ENCODE data around the gene NSA2. TPM values are rescaled to one million over a fixed set of nuclear protein-coding genes. Genes with fewer than 3 reads are reported as not detected.

NSA2 gene
- total RNA-seq, 1 donor from 2014 or later: 129 TPM

DNA sequence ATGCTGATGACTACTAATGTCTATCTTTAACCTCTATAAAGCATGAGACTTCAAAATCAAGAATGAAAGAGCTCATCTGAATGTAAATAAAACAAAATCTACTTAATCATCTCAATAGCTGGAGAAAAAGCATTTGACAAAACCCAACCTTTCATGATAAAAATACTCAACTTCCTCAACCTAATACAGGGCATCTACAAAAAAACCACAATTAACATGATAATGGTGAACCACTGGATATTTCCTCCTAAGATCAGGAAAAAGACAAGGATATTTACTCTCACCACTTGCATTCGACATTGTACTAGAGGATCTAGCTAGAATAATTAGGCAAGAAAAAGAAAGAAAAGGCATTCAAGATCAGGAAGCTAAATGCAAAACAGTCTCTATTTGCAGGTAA lies 49.8 kb downstream of the NSA2 start:
- DNase-seq (ENCODE audit: low read depth): no peak

DNA sequence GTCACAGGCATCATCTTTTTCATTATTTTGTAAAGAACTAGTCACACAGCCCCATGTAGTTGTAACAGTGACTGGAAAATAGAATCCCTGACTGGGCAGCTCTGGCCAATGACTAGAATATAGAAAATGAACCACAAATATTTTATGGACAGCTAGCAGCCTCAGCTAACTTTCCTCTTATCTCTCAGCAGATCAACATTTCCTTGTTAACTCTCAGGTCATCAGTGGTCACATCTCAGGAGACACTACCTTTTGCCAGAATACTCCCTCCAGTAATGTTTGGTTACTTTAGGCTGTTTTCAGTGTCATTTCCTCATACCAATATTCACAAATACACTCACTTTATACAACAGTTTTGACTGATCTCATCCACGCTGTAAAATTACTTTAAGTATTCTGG lies 55.2 kb downstream of the NSA2 start:
- DNase-seq (ENCODE audit: low read depth): peak; percentile 10

GRCh38 chr5:74829413-74829812 lies 62.4 kb downstream of the NSA2 start:
- no peak for DNase-seq (ENCODE audit: low read depth)

Other genes starting within 250 kb of the NSA2 start
- gene ENC1, start 126.5 kb upstream of the NSA2 start, total RNA-seq: 44.5 and 219 TPM in 2 replicates
- 99.8 and 127 TPM in 2 replicates for gene HEXB, start 82.0 kb upstream of the NSA2 start, total RNA-seq
- 53.7 and 55.4 TPM in 2 replicates for gene GFM2, start 132 bp upstream of the NSA2 start, total RNA-seq
- gene FAM169A, start 99.1 kb downstream of the NSA2 start, total RNA-seq: 5.6 and 6.9 TPM in 2 replicates

Data from renal cortical epithelial cell (primary cell).